Measurements from ENCODE around the gene QPCT.

- no peak for TF ChIP-seq TEAD4 (IDR thresholded peaks at IDR 0.05; ENCODE audit: borderline replicate concordance, insufficient read depth)
- TF ChIP-seq GABPA (IDR thresholded peaks at IDR 0.05; ENCODE audit: low read depth), result no peak
These were observed 19.4 kb upstream of the QPCT start, which contains the start of gene PRKD3 for GRCh38 chr2:37324786-37325624.

Data from SK-N-SH (cell line).